ENCODE data around the gene CLTA. TPM values are rescaled to one million over a fixed set of nuclear protein-coding genes. Genes with fewer than 3 reads are reported as not detected.
"Not testable (repeated sequence)": the region's sequence is repeated elsewhere in the genome, so short reads cannot be mapped to it uniquely, and the experiment has no call there.

The CLTA gene
- total RNA-seq, 1 donor from 2014 or later, result 168 TPM

- DNase-seq (ENCODE audit: low spot score), result not testable (repeated sequence)
Observed at GRCh38 chr9:36239205-36239604, 48.5 kb downstream of the CLTA start.

GRCh38 chr9:36239675-36240074 lies 49.0 kb downstream of the CLTA start:
- DNase-seq (ENCODE audit: low spot score), result not testable (repeated sequence)

- no peak for DNase-seq (ENCODE audit: low spot score)
Observed at GRCh38 chr9:36245906-36246305, 55.2 kb downstream of the CLTA start.

GRCh38 chr9:36247356-36247755 lies 56.6 kb downstream of the CLTA start:
- DNase-seq (ENCODE audit: low spot score), result no peak

- DNase-seq (ENCODE audit: low spot score), result peak; percentile 48
Observed at GRCh38 chr9:36248061-36248460, 57.3 kb downstream of the CLTA start.

GRCh38 chr9:36249189-36249588 lies 58.5 kb downstream of the CLTA start:
- no peak for DNase-seq (ENCODE audit: low spot score)

- DNase-seq (ENCODE audit: low spot score), result no peak
Observed at GRCh38 chr9:36250079-36250478, 59.4 kb downstream of the CLTA start.

GRCh38 chr9:36251428-36251827 lies 60.7 kb downstream of the CLTA start:
- no peak for DNase-seq (ENCODE audit: low spot score)

- DNase-seq (ENCODE audit: low spot score), result peak; percentile 99
Observed at GRCh38 chr9:36258208-36258995, 67.7 kb downstream of the CLTA start, which contains the start of gene GNE. Gene GNE (minus strand): TSS chr9:36258448. CDS start chr9:36249355, 9,093 bp downstream.

GRCh38 chr9:36258996-36259533 lies 68.3 kb downstream of the CLTA start:
- peak; percentile 14 for DNase-seq (ENCODE audit: low spot score)

Other genes with a start within 250 kb of the CLTA start
- gene OR2S2, start 232.8 kb upstream of the CLTA start, total RNA-seq (ENCODE audit: insufficient read depth, low replicate concordance), result not detected
- 12.0 TPM for gene RECK, start 154.0 kb upstream of the CLTA start, total RNA-seq (ENCODE audit: insufficient read depth, low replicate concordance)
- gene GLIPR2, start 54.2 kb upstream of the CLTA start, total RNA-seq (ENCODE audit: insufficient read depth, low replicate concordance), result 75.1 TPM
- 0.96 TPM for gene CCIN, start 21.5 kb upstream of the CLTA start, total RNA-seq (ENCODE audit: insufficient read depth, low replicate concordance)
- 24.1 TPM for gene GNE, start 67.5 kb downstream of the CLTA start, total RNA-seq (ENCODE audit: insufficient read depth, low replicate concordance)
- gene RNF38, start 209.3 kb downstream of the CLTA start, total RNA-seq (ENCODE audit: insufficient read depth, low replicate concordance), result 20.2 TPM